Smooth muscle cell (in vitro differentiated cells): ENCODE data around the gene KCNQ1. TPM values are rescaled to one million over a fixed set of nuclear protein-coding genes. Genes with fewer than 3 reads are reported as not detected.

Experiments
- DNase-seq: peaks from one replicate; lab custom pipeline; 2025; ENCODE audit not compliant: unreplicated experiment; lab: John Stamatoyannopoulos, UW
- H2AFZ ChIP-seq: fragments of 200-600 bp; sonication (generic); 2 replicates; pipeline ENCODE4 v1.6.0; 2016; ENCODE audit warnings: antibody characterized with exemption, low read depth, mild to moderate bottlenecking
- H3F3A ChIP-seq: fragments of 200-600 bp; sonication (generic); 2 replicates; pipeline ENCODE4 v1.6.0; 2017; ENCODE audit warnings: antibody characterized with exemption, low read depth
- H3K27ac ChIP-seq: fragments of 200-600 bp; sonication (generic); 2 replicates; pipeline ENCODE4 v1.5.1; 2016; ENCODE audit warnings: low read depth, mild to moderate bottlenecking
- H3K27me3 ChIP-seq: fragments of 200-600 bp; sonication (generic); 2 replicates; pipeline ENCODE4 v1.6.1; 2016; ENCODE audit warnings: low read depth, mild to moderate bottlenecking
- H3K36me3 ChIP-seq: fragments of 200-600 bp; sonication (generic); 2 replicates; pipeline ENCODE4 v1.5.1; 2016; ENCODE audit warnings: low read depth
- H3K4me1 ChIP-seq: fragments of 200-600 bp; sonication (generic); 2 replicates; pipeline ENCODE4 v1.5.1; 2016; ENCODE audit warnings: low read depth
- H3K4me2 ChIP-seq: fragments of 200-600 bp; sonication (generic); 2 replicates; pipeline ENCODE4 v1.6.0; 2016; ENCODE audit warnings: mild to moderate bottlenecking
- H3K4me3 ChIP-seq: fragments of 200-600 bp; sonication (generic); 2 replicates; pipeline ENCODE4 v1.5.1; 2016; ENCODE audit warnings: mild to moderate bottlenecking
- H3K79me2 ChIP-seq: fragments of 200-600 bp; sonication (generic); 2 replicates; pipeline ENCODE4 v1.6.0; 2016; ENCODE audit warnings: low read depth, mild to moderate bottlenecking
- H3K9ac ChIP-seq: fragments of 200-600 bp; sonication (generic); 2 replicates; pipeline ENCODE4 v1.6.0; 2016; ENCODE audit warnings: low read depth
- H3K9me3 ChIP-seq: fragments of 200-600 bp; sonication (generic); replicated peaks from 2 replicates; pipeline ENCODE4 v1.5.1; 2016; ENCODE audit warnings: low read depth
- H4K20me1 ChIP-seq: fragments of 200-600 bp; sonication (generic); 2 replicates; pipeline ENCODE4 v1.6.0; 2016; ENCODE audit warnings: low read depth
- WGBS: methylation state at CpG from one replicate; pipeline ENCODE4 v1.1.7; 2016; ENCODE audit warnings: low lambda C conversion rate; 5-methylcytosine and 5-hydroxymethylcytosine counted together
- polyA plus RNA-seq: library from polyadenylated mRNA; unstranded; fragments of >200 nt; fragmentation: Nextera tagmentation; extraction: Ambion mirVana; gene quantifications from 2 replicates; pipeline ENCODE4 v1.2.1, GENCODE V29; 2016
- total RNA-seq: library from RNA; depleted of rRNA; stranded (reverse); fragments of >200 nt; gene quantifications from 2 replicates; pipeline ENCODE4 v1.2.3, GENCODE V29; 2014
- TF ChIP-seq, protein P1 (sequence below): fragments of 200-600 bp; sonication (generic); IDR thresholded peaks from 2 replicates; pipeline ENCODE4 v1.5.1; 2017; ENCODE audit warnings: borderline replicate concordance, mild to moderate bottlenecking, antibody characterized with exemption; ENCODE audit not compliant: insufficient read depth, poor library complexity, severe bottlenecking

Gene KCNQ1
- total and polyA plus RNA-seq, 2 experiments from 2014 or later: 1.3 to 2.3 TPM

DNA sequence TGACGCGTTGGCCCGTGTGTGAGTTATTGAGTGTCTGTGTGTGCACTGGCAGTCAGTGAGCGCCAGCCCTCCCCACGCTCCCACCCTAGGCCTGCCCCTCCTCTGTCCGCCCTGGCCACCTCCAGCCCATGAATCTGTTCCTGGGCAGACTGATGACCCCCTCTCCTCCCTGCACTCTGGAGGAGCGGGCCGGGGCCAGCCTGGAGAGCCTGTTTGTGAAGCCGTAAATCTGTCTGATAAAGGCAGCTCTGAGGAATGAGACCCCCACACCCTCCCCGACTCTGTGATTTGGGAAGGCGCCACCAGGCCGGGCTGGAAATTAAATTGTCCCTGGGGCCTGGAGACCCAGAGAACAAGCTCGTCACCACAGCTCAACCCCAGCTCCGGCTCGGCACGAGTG is 35.7 kb upstream of the KCNQ1 start:
- no peak overlapping the region for H3K27ac ChIP-seq
- no peaks in the 10 kb centered on the region for H3F3A ChIP-seq
- no peaks in the 10 kb centered on the region for H3K9me3 ChIP-seq
- H4K20me1 ChIP-seq: no peaks in the 10 kb centered on the region
- no peak overlapping the region for H3K4me2 ChIP-seq
- DNase-seq: no peak
- TF ChIP-seq, protein P1, sequence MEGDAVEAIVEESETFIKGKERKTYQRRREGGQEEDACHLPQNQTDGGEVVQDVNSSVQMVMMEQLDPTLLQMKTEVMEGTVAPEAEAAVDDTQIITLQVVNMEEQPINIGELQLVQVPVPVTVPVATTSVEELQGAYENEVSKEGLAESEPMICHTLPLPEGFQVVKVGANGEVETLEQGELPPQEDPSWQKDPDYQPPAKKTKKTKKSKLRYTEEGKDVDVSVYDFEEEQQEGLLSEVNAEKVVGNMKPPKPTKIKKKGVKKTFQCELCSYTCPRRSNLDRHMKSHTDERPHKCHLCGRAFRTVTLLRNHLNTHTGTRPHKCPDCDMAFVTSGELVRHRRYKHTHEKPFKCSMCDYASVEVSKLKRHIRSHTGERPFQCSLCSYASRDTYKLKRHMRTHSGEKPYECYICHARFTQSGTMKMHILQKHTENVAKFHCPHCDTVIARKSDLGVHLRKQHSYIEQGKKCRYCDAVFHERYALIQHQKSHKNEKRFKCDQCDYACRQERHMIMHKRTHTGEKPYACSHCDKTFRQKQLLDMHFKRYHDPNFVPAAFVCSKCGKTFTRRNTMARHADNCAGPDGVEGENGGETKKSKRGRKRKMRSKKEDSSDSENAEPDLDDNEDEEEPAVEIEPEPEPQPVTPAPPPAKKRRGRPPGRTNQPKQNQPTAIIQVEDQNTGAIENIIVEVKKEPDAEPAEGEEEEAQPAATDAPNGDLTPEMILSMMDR: no peak
- H3K4me3 ChIP-seq: no peak overlapping the region
- no peaks in the 10 kb centered on the region for H3K4me1 ChIP-seq
- no peaks in the 10 kb centered on the region for H3K79me2 ChIP-seq
- WGBS: 56% methylated on average over 14 of the region's 16 CpGs
- H3K27me3 ChIP-seq: no peaks in the 10 kb centered on the region
- no peak overlapping the region for H2AFZ ChIP-seq
- H3K36me3 ChIP-seq: no peaks in the 10 kb centered on the region
- no peak overlapping the region for H3K9ac ChIP-seq

DNA sequence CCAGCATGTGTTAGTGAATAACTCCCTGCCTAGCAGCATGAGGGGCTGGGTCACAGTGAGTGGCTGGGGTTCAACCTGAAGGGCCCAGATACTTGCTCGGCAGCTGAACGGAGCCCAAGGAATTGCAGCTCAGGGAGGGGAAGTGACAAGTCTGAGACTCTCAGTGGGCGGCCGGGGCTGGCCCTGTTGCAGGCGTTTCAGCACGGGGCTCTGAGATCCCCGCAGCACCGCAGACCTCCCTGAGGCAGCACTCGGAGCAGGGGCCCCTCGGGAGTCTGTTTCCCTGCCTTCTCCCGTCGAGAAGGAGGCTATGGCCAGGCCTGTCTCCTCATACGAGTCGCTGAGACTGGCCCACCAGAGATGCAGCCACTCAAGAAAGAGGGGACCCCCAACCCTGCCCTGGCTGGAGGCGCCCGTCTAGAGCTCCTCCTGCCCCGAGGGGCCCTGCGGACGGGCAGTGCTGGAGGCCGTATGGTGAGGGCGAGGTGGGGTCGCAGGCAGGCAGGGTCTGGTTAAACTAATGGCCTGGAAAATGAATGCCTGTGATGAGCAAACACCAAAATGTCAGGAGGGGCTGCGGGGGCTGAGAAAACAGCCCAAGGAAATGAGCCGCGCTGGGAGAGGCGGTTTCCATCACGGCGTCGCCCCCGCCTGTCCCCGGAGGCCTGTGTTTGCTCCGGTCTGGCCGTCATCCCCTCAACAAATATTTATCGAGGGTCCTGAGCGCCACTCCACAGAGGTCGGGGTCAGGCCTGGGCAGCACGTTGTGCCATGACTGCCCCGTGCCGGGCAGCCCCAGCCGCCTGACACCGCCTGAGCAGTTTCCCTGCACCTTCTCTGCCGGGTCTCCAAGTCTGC is 35.0 kb upstream of the KCNQ1 start:
- H4K20me1 ChIP-seq: no peaks in the 10 kb centered on the region
- H3K27me3 ChIP-seq: no peaks in the 10 kb centered on the region
- no peak for DNase-seq
- no peak overlapping the region for H3K4me2 ChIP-seq
- no peak overlapping the region for H2AFZ ChIP-seq
- H3K9me3 ChIP-seq: no peaks in the 10 kb centered on the region
- TF ChIP-seq, protein P1: no peak
- no peaks in the 10 kb centered on the region for H3K36me3 ChIP-seq
- 71% methylated on average over 42 of the region's 42 CpGs for WGBS
- no peaks in the 10 kb centered on the region for H3F3A ChIP-seq
- H3K9ac ChIP-seq: no peak overlapping the region
- no peak overlapping the region for H3K4me3 ChIP-seq
- no peaks in the 10 kb centered on the region for H3K79me2 ChIP-seq
- no peak overlapping the region for H3K27ac ChIP-seq
- no peaks in the 10 kb centered on the region for H3K4me1 ChIP-seq

DNA sequence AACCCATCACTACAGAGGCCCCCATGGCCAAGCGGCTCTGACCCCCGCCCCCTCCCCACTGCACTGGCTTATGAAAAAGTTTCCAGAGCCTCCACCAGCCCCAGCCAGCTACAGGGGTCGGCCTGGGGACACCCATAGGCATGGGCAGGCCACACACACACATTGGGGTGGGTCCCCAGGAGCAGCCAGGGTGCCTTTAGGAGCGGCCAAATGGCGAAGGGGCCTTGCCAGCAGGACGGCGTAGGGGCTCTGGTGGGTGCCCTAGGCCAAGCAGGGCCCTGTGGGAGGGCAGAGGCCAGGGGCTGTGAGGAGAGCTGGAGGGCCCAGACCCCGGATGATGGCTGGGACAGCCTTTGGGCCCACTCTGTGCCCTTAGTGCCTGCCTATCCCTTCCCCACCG is 34.2 kb upstream of the KCNQ1 start:
- TF ChIP-seq, protein P1: no peak
- no peak overlapping the region for H3K9ac ChIP-seq
- 94% methylated on average over 9 of the region's 9 CpGs for WGBS

More for the DNA sequence above, 34.2 kb upstream of the KCNQ1 start:
- H2AFZ ChIP-seq: no peak overlapping the region
- no peak for DNase-seq
- no peak overlapping the region for H3K4me2 ChIP-seq
- H3K79me2 ChIP-seq: no peaks in the 10 kb centered on the region
- H4K20me1 ChIP-seq: no peaks in the 10 kb centered on the region
- H3K9me3 ChIP-seq: no peaks in the 10 kb centered on the region
- no peaks in the 10 kb centered on the region for H3K27me3 ChIP-seq
- no peaks in the 10 kb centered on the region for H3K36me3 ChIP-seq
- no peaks in the 10 kb centered on the region for H3K4me1 ChIP-seq
- H3F3A ChIP-seq: no peaks in the 10 kb centered on the region
- no peak overlapping the region for H3K4me3 ChIP-seq
- no peak overlapping the region for H3K27ac ChIP-seq
